Heart right ventricle (tissue), 16 donors: ENCODE results near the gene ARHGEF3. TPM values are rescaled to one million over a fixed set of nuclear protein-coding genes. Genes with fewer than 3 reads are reported as not detected.

Experiments
- ATAC-seq, 8 donors: fragments of 200-7000 bp; cut with Tn5 transposase; one replicate each; pipeline ENCODE4 v1.9.1; 2020; ENCODE audit warnings: mild to moderate bottlenecking in 8 of 8, moderate library complexity in 8 of 8, moderate number of reproducible peaks in 1 of 8
- DNase-seq, 2 donors: peaks; one replicate each; pipeline ENCODE4 v3.0.0-alpha.2; 2020
- H3K27ac ChIP-seq, 10 donors: fragments of 200-600 bp; sonication (generic) in 2 of 10; one replicate each; pipeline versions ENCODE4 v1.5.0 to v1.8.0; 2020 to 2022; ENCODE audit warnings: mild to moderate bottlenecking in 3 of 10
- H3K27me3 ChIP-seq, 7 donors: fragments of 200-600 bp; one replicate each; pipeline ENCODE4 v1.8.0; 2021 to 2022; ENCODE audit warnings: mild to moderate bottlenecking in 2 of 7
- H3K36me3 ChIP-seq, 9 donors: fragments of 200-600 bp; sonication (generic) in 1 of 9; one replicate each; pipeline versions ENCODE4 v1.5.0 to v1.8.0; 2020 to 2022; ENCODE audit warnings: mild to moderate bottlenecking in 2 of 9
- H3K4me1 ChIP-seq, 9 donors: fragments of 200-600 bp; sonication (generic) in 1 of 9; one replicate each; pipeline versions ENCODE4 v1.5.0 to v1.8.0; 2020 to 2022; ENCODE audit warnings: mild to moderate bottlenecking in 4 of 9
- H3K4me3 ChIP-seq, 10 donors: fragments of 200-600 bp; sonication (generic) in 2 of 10; one replicate each; pipeline versions ENCODE4 v1.5.0 to v1.8.0; 2020 to 2022; ENCODE audit warnings: mild to moderate bottlenecking in 7 of 10, moderate library complexity in 2 of 10
- H3K9me3 ChIP-seq, 11 donors: fragments of 200-600 bp in 10 of 11; sonication (generic) in 2 of 11; one replicate each; pipeline versions ENCODE4 v1.5.0 to v1.8.0; 2013 to 2022; ENCODE audit warnings: mild to moderate bottlenecking in 2 of 11, control low read depth in 1 of 11, moderate library complexity in 1 of 11
- WGBS, 2 donors: extraction: QIAGEN DNeasy Blood & Tissue Kit; methylation state at CpG; one replicate each; pipeline ENCODE4 v1.1.7; 2013; ENCODE audit warnings: inconsistent platforms in 1 of 2; 5-methylcytosine and 5-hydroxymethylcytosine counted together
- intact Hi-C, 10 donors: fragments of 100-400 bp; cut with DNase I; formaldehyde crosslinking; loops; one replicate each; pipeline versions ENCODE4 v1.11.1 to v1.14.2; 2022
- polyA plus RNA-seq, 2 donors: library from polyadenylated mRNA; stranded (reverse); fragments of 200-250 nt; gene quantifications; one replicate each; pipeline ENCODE4 v1.2.3, GENCODE V29; 2013
- total RNA-seq, 10 donors: library from RNA; stranded (reverse); fragmentation: NEBNext Ultra II Directional in 3 of 10; extraction: Animal tissue kit (Norgen Biotek cat#: 25700) in 3 of 10; gene quantifications; one replicate each; pipeline versions ENCODE4 v1.2.1 to v1.2.4, GENCODE V29; 2021 to 2023
- TF ChIP-seq, protein P1 (sequence below), 9 donors: fragments of 200-600 bp; sonication (generic) in 2 of 9; IDR thresholded peaks; one replicate each; pipeline versions ENCODE4 v1.5.0 to v1.8.0; 2021 to 2022; ENCODE audit warnings: antibody characterized with exemption in 9 of 9, mild to moderate bottlenecking in 5 of 9, moderate library complexity in 1 of 9
- donor health status: Arrhythmogenic right ventricular cardiomyopathy.
- donor health status: ischemic (EF 13 %, LVEDD 7.1; RV severe dilation, severe dysfunction).
- donor health status: healthy with polysubstance abuse.
- donor health status: DM: no; HTN: yes; CAD: no.
- donor health status: DM: no; HTN: no; CAD: no.
- donor health status: ischemic (EF 25% LVEDD 6.9; RV normal size, moderate dysfunction).
- donor health status: ischemic (EF 25% LVEDD 5.7; RV mildly dilated, moderate dysfunction).
- donor health status: healthy.
- donor health status: DM: yes; HTN: yes; CAD: no.
- donor health status: Ischemic cardiomyopathy.
- donor health status: ischemic (EF 35%, LVEDD 5.7; RV mildly dilated, moderate dysfunction).
- donor health status: nonischemic (EF 11% LVEDD 7.7; RV severe dilation, severe dysfunction).
- donor health status: DM: yes; HTN: yes; CAD: no.
- donor health status: PGD.
- donor health status: ischemic (EF 29% LVEDD 5.4; RV normal size, mild dysfunction).
- donor health status: nonischemic (EF 23%, LVEDD 6.1; RV moderate dilation, normal function).

The ARHGEF3 gene
- total and polyA plus RNA-seq, 12 donors = 6.6 to 26.1 (median 17.0) TPM

DNA sequence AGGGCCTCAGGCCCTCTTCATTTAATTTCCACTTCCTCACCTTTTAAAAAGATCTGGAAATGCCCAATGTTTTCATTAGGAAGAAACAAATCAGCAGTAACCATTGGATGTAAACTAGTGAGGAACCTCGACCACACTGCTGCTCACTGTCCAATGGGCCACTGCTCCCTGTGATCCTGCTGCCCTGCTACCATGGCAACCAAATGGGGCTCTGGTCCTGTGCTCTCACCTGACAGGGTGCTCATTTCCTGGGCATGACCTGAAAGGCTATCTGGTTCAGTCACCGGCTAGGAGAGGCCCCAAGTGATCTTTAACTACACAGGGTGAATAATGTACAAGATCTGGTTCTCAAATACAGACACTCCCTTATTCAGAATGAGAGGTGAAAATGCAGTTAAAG is 54.6 kb downstream of the ARHGEF3 start:
- DNase-seq = no peak
- H3K4me1 ChIP-seq = peaks cover 0 to 22% (median 5%) of the 10 kb centered on the region in 9 donors
- no peaks in the 10 kb centered on the region for H3K9me3 ChIP-seq
- 87 to 92% methylated on average over 2 of the region's 2 CpGs for WGBS, 2 donors
- intact Hi-C loops = loop anchor here in 1 of 10 donors (5.0 to 10.0 kb wide), 2 partner anchors 35 to 58 kb away; partner anchors contain the start of gene ARHGEF3
- H3K27me3 ChIP-seq = no peaks in the 10 kb centered on the region
- TF ChIP-seq, protein P1, sequence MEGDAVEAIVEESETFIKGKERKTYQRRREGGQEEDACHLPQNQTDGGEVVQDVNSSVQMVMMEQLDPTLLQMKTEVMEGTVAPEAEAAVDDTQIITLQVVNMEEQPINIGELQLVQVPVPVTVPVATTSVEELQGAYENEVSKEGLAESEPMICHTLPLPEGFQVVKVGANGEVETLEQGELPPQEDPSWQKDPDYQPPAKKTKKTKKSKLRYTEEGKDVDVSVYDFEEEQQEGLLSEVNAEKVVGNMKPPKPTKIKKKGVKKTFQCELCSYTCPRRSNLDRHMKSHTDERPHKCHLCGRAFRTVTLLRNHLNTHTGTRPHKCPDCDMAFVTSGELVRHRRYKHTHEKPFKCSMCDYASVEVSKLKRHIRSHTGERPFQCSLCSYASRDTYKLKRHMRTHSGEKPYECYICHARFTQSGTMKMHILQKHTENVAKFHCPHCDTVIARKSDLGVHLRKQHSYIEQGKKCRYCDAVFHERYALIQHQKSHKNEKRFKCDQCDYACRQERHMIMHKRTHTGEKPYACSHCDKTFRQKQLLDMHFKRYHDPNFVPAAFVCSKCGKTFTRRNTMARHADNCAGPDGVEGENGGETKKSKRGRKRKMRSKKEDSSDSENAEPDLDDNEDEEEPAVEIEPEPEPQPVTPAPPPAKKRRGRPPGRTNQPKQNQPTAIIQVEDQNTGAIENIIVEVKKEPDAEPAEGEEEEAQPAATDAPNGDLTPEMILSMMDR (IDR thresholded peaks at IDR 0.05) = no peak
- H3K36me3 ChIP-seq = peaks cover 0 to 100% (median 37%) of the 10 kb centered on the region in 9 donors
- H3K4me3 ChIP-seq = no peak overlapping the region
- no peak for ATAC-seq
- no peak overlapping the region for H3K27ac ChIP-seq

DNA sequence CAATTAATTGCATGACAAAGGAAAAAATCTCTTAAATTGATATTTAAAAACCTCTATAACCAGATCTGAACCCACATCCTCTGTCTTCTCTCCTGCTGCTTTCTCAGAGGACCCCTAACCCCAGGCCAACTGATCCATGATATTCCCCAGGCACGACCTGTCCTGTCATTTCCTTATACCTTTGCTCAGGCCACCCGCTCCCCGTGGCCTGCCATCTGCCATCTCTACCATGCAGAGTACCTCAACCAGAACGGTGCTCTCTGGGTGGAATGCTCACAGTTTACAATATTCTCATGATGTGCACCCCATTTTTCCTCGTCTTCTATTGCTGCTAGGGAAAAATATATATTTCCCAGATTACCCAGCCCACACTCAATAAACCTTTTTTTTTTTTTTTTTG is 57.7 kb downstream of the ARHGEF3 start:
- H3K27ac ChIP-seq = no peak overlapping the region
- TF ChIP-seq, protein P1 (IDR thresholded peaks at IDR 0.05) = no peak
- no peak for ATAC-seq
- 95 to 96% methylated on average over 5 of the region's 5 CpGs for WGBS, 2 donors
- intact Hi-C loops = loop anchor here in 1 of 10 donors (10.0 kb wide), 1 partner anchor 61 kb away; the partner anchor contains the start of gene ARHGEF3
- no peak overlapping the region for H3K4me3 ChIP-seq
- no peak for DNase-seq
- no peaks in the 10 kb centered on the region for H3K27me3 ChIP-seq
- H3K9me3 ChIP-seq = no peaks in the 10 kb centered on the region
- peaks cover 0 to 9% (median 1%) of the 10 kb centered on the region in 9 donors for H3K4me1 ChIP-seq
- peaks cover 0 to 92% (median 23%) of the 10 kb centered on the region in 9 donors for H3K36me3 ChIP-seq

DNA sequence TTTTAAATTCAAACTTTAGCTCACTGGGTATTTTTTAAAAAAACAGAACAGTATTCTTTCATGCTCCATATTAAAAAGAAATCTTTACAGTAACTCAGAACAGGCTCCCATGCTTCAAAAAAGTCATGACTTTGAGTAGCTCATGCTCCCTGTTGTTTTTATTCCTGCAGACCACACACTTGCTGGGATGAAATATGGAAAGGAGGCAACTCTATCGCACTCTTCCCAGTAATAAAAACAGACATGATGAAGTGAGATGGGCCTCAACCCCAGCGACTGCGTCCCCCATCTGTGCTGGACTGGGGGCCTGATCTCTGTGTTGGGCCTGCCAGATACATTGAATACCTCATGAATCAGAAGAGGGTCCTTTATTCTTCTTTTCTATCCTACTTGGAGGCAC is 58.9 kb downstream of the ARHGEF3 start:
- Histone ChIP-seq H3K4me3 (no peak overlapping the region), H3K9me3 (no peaks in the 10 kb centered on the region), H3K27me3 (no peaks in the 10 kb centered on the region), H3K36me3 (peaks cover 0 to 92% (median 23%) of the 10 kb centered on the region in 9 donors), H3K27ac (no peak overlapping the region), H3K4me1 (no peaks in the 10 kb centered on the region)
- ATAC-seq (no peak), DNase-seq (no peak)
- TF ChIP-seq, protein P1 (IDR thresholded peaks at IDR 0.05) = no peak
- intact Hi-C loops = loop anchor here in 1 of 10 donors (10.0 kb wide), 1 partner anchor 62 kb away; the partner anchor contains the start of gene ARHGEF3
- 92 to 94% methylated on average over 3 of the region's 3 CpGs for WGBS, 2 donors

DNA sequence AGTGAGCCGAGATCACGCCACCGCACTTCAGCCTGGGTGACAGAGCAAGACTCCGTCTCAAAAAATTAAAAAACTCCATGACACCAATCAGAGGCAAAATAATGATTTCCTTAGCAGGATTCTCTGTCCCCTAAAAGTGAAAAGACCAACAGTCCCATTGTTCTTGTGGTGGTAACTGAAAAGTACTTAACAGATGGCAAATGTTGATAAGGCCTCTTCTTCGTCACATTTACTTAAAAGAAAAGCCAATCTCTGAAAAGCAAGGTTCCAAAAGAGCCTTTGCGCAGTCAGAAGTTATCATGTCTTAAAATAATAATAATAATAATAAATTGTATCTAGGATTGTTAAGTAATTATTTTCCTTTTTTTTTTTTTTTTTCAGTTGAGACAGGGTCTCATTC is 62.7 kb downstream of the ARHGEF3 start:
- intact Hi-C loops = no loop called here
- Histone ChIP-seq H3K4me3 (no peak overlapping the region), H3K27me3 (no peaks in the 10 kb centered on the region), H3K4me1 (no peaks in the 10 kb centered on the region), H3K27ac (no peak overlapping the region), H3K36me3 (peaks cover 0 to 92% (median 19%) of the 10 kb centered on the region in 9 donors), H3K9me3 (no peaks in the 10 kb centered on the region)
- ATAC-seq = no peak
- WGBS, 2 donors = 78 to 88% methylated on average over 6 of the region's 6 CpGs
- DNase-seq = no peak
- TF ChIP-seq, protein P1 (IDR thresholded peaks at IDR 0.05) = no peak
